ENCODE measurements around the gene ITIH4. TPM values are rescaled to one million over a fixed set of nuclear protein-coding genes. Genes with fewer than 3 reads are reported as not detected.

ITIH4 gene
- total and polyA plus RNA-seq, 2 of the 13 experiments (the other 11 are each of a cell fraction or from before 2014, with no cell fraction given), result 2.7 to 5.3 TPM

DNA sequence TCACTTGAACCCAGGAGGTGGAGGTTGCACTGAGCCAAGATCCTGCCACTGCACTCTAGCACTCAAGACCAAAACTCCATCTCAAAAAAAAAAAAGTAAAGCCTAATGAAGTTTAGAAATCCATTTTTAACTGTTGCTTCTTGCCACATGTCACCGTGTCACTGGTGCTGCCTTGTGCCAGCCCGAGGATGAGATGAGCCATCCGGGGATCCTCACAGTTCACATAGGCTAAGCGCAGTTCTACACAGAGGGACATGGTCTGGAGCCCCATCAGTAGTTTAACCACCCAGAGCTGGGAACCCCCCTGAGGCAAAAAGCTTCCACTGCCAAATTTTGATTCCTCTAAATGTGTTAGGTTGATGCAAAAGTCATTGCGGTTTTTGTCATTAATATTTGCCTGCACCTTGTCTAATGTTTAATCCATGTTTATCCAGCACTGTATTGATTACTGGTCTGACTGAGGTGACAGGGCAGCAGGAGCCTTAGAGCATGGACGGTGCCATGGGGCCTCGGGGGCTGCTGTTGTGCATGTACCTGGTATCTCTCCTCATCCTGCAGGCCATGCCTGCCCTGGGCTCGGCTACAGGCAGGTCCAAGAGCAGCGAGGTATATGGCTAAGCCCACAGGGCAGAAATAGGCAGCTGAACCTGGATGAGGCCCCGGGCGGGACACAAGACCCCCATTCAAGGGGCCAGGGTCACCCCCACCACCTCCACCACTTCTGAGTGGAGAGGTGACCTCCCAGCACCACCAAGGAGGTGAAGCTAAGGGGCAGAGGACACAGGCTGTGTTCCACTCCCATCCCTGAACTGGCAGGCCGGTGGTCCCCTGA is 53.1 kb downstream of the ITIH4 start, which contains the start of gene ITIH1 (continued):
- TF ChIP-seq ZNF652 (CRISPR knock-in tag; IDR thresholded peaks at IDR 0.05; ENCODE audit: borderline replicate concordance, low read depth) (no peak), ZSCAN9 (CRISPR knock-in tag; IDR thresholded peaks at IDR 0.05; ENCODE audit: borderline replicate concordance) (no peak), ZNF225 (CRISPR knock-in tag; IDR thresholded peaks at IDR 0.05) (peak; percentile 54; the same call in 1 of the 2 replicates), HOXA5 (CRISPR knock-in tag; IDR thresholded peaks at IDR 0.05) (no peak), ZNF674 (CRISPR knock-in tag; IDR thresholded peaks at IDR 0.05; ENCODE audit: low read depth) (no peak), IRF1 (CRISPR knock-in tag; IDR thresholded peaks at IDR 0.05; ENCODE audit: low read depth) (no peak), ZFAT (CRISPR knock-in tag; conservative IDR thresholded peaks at IDR 0.05) (no peak), MED8 (CRISPR knock-in tag; IDR thresholded peaks at IDR 0.05; ENCODE audit: insufficient replicate concordance) (no peak), REL (CRISPR knock-in tag; conservative IDR thresholded peaks at IDR 0.05) (no peak), SALL1 (CRISPR knock-in tag; IDR thresholded peaks at IDR 0.05) (peak; percentile 71), ZNF556 (CRISPR knock-in tag; IDR thresholded peaks at IDR 0.05; ENCODE audit: borderline replicate concordance) (no peak), WIZ (CRISPR knock-in tag; IDR thresholded peaks at IDR 0.05) (no peak), ZNF607 (CRISPR knock-in tag; IDR thresholded peaks at IDR 0.05; ENCODE audit: borderline replicate concordance) (no peak), ZNF333 (CRISPR knock-in tag; IDR thresholded peaks at IDR 0.05; ENCODE audit: borderline replicate concordance) (peak; percentile 37; the same call in 1 of the 2 replicates), RBM39 (IDR thresholded peaks at IDR 0.05; ENCODE audit: low read depth, low read length, poor library complexity, severe bottlenecking) (no peak), ZBTB3 (CRISPR knock-in tag; IDR thresholded peaks at IDR 0.05; ENCODE audit: borderline replicate concordance, low read depth) (no peak), NFKB2 (CRISPR knock-in tag; IDR thresholded peaks at IDR 0.05; ENCODE audit: borderline replicate concordance) (peak; percentile 20; the same call in 1 of the 2 replicates), MIER3 (CRISPR knock-in tag; IDR thresholded peaks at IDR 0.05; ENCODE audit: borderline replicate concordance) (no peak)
- TF ChIP-seq, protein P1, sequence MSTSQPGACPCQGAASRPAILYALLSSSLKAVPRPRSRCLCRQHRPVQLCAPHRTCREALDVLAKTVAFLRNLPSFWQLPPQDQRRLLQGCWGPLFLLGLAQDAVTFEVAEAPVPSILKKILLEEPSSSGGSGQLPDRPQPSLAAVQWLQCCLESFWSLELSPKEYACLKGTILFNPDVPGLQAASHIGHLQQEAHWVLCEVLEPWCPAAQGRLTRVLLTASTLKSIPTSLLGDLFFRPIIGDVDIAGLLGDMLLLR (CRISPR knock-in tag; IDR thresholded peaks at IDR 0.05), result no peak
- TF ChIP-seq, protein P2, sequence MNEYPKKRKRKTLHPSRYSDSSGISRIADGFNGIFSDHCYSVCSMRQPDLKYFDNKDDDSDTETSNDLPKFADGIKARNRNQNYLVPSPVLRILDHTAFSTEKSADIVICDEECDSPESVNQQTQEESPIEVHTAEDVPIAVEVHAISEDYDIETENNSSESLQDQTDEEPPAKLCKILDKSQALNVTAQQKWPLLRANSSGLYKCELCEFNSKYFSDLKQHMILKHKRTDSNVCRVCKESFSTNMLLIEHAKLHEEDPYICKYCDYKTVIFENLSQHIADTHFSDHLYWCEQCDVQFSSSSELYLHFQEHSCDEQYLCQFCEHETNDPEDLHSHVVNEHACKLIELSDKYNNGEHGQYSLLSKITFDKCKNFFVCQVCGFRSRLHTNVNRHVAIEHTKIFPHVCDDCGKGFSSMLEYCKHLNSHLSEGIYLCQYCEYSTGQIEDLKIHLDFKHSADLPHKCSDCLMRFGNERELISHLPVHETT (CRISPR knock-in tag; conservative IDR thresholded peaks at IDR 0.05), result no peak
- TF ChIP-seq, protein P3, sequence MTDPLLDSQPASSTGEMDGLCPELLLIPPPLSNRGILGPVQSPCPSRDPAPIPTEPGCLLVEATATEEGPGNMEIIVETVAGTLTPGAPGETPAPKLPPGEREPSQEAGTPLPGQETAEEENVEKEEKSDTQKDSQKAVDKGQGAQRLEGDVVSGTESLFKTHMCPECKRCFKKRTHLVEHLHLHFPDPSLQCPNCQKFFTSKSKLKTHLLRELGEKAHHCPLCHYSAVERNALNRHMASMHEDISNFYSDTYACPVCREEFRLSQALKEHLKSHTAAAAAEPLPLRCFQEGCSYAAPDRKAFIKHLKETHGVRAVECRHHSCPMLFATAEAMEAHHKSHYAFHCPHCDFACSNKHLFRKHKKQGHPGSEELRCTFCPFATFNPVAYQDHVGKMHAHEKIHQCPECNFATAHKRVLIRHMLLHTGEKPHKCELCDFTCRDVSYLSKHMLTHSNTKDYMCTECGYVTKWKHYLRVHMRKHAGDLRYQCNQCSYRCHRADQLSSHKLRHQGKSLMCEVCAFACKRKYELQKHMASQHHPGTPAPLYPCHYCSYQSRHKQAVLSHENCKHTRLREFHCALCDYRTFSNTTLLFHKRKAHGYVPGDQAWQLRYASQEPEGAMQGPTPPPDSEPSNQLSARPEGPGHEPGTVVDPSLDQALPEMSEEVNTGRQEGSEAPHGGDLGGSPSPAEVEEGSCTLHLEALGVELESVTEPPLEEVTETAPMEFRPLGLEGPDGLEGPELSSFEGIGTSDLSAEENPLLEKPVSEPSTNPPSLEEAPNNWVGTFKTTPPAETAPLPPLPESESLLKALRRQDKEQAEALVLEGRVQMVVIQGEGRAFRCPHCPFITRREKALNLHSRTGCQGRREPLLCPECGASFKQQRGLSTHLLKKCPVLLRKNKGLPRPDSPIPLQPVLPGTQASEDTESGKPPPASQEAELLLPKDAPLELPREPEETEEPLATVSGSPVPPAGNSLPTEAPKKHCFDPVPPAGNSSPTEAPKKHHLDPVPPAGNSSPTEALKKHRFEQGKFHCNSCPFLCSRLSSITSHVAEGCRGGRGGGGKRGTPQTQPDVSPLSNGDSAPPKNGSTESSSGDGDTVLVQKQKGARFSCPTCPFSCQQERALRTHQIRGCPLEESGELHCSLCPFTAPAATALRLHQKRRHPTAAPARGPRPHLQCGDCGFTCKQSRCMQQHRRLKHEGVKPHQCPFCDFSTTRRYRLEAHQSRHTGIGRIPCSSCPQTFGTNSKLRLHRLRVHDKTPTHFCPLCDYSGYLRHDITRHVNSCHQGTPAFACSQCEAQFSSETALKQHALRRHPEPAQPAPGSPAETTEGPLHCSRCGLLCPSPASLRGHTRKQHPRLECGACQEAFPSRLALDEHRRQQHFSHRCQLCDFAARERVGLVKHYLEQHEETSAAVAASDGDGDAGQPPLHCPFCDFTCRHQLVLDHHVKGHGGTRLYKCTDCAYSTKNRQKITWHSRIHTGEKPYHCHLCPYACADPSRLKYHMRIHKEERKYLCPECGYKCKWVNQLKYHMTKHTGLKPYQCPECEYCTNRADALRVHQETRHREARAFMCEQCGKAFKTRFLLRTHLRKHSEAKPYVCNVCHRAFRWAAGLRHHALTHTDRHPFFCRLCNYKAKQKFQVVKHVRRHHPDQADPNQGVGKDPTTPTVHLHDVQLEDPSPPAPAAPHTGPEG (CRISPR knock-in tag; IDR thresholded peaks at IDR 0.05), result no peak

Measured in HepG2 (cell line).